Measurements from ENCODE around the gene CACNA1G.

Gene CACNA1G

GRCh38 chr17:50664788-50665458 lies 104.4 kb downstream of the CACNA1G start:
- H3K4me2 ChIP-seq (ENCODE audit: insufficient read depth, low read length) = no peak overlapping the region

GRCh38 chr17:50665838-50666237 lies 105.3 kb downstream of the CACNA1G start:
- H3K4me3 ChIP-seq (ENCODE audit: low read depth in 1 of 2, low read length in 2 of 2) = no peak overlapping the region
- no peak overlapping the region for H2AFZ ChIP-seq (ENCODE audit: low read depth, low read length)
- no peak for TF ChIP-seq EZH2 (IDR thresholded peaks at IDR 0.05; ENCODE audit: borderline replicate concordance, low read depth, low read length, severe bottlenecking)
- TF ChIP-seq CTCF (IDR thresholded peaks at IDR 0.05; ENCODE audit: borderline replicate concordance, extremely low read depth, low read length, poor library complexity, severe bottlenecking) = no peak
- H3K79me2 ChIP-seq (ENCODE audit: insufficient read depth, low read length) = no peaks in the 10 kb centered on the region
- no peaks in the 10 kb centered on the region for H3K9me3 ChIP-seq (ENCODE audit: insufficient read depth, low read length, severe bottlenecking)
- peaks cover 11% of the 10 kb centered on the region for H3K4me1 ChIP-seq (ENCODE audit: insufficient read depth, low read length)
- no peaks in the 10 kb centered on the region for H3K36me3 ChIP-seq (ENCODE audit: insufficient read depth, low read length)
- no peak overlapping the region for H3K9ac ChIP-seq (ENCODE audit: low read depth, low read length)
- H3K27ac ChIP-seq (ENCODE audit: low read length) = no peak overlapping the region
- H3K27me3 ChIP-seq (ENCODE audit: insufficient read depth, low read length, poor library complexity) = no peaks in the 10 kb centered on the region
- DNase-seq (no peak), ATAC-seq (ENCODE audit: insufficient read depth, low read depth) (no peak)
- H3K4me2 ChIP-seq (ENCODE audit: insufficient read depth, low read length) = no peak overlapping the region
- H4K20me1 ChIP-seq (ENCODE audit: insufficient read depth, low read length) = no peaks in the 10 kb centered on the region

More at GRCh38 chr17:50664788-50665458, 104.4 kb downstream of the CACNA1G start:
- Histone ChIP-seq H3K27ac (ENCODE audit: low read length) (no peak overlapping the region), H3K4me1 (ENCODE audit: insufficient read depth, low read length) (peaks cover 11% of the 10 kb centered on the region), H3K9ac (ENCODE audit: low read depth, low read length) (no peak overlapping the region), H3K9me3 (ENCODE audit: insufficient read depth, low read length, severe bottlenecking) (no peaks in the 10 kb centered on the region), H2AFZ (ENCODE audit: low read depth, low read length) (no peak overlapping the region), H3K4me3 (ENCODE audit: low read depth in 1 of 2, low read length in 2 of 2) (no peak overlapping the region), H3K79me2 (ENCODE audit: insufficient read depth, low read length) (no peaks in the 10 kb centered on the region), H3K27me3 (ENCODE audit: insufficient read depth, low read length, poor library complexity) (no peaks in the 10 kb centered on the region), H4K20me1 (ENCODE audit: insufficient read depth, low read length) (no peaks in the 10 kb centered on the region), H3K36me3 (ENCODE audit: insufficient read depth, low read length) (no peaks in the 10 kb centered on the region)
- no peak for DNase-seq
- ATAC-seq (ENCODE audit: insufficient read depth, low read depth) = no peak
- TF ChIP-seq EZH2 (IDR thresholded peaks at IDR 0.05; ENCODE audit: borderline replicate concordance, low read depth, low read length, severe bottlenecking) = no peak

GRCh38 chr17:50666316-50666715 lies 105.8 kb downstream of the CACNA1G start:
- H3K4me2 ChIP-seq (ENCODE audit: insufficient read depth, low read length) = no peak overlapping the region
- H3K27ac ChIP-seq (ENCODE audit: low read length) = no peak overlapping the region
- no peaks in the 10 kb centered on the region for H3K27me3 ChIP-seq (ENCODE audit: insufficient read depth, low read length, poor library complexity)
- no peaks in the 10 kb centered on the region for H3K9me3 ChIP-seq (ENCODE audit: insufficient read depth, low read length, severe bottlenecking)
- no peaks in the 10 kb centered on the region for H3K79me2 ChIP-seq (ENCODE audit: insufficient read depth, low read length)
- no peak for DNase-seq
- no peak overlapping the region for H2AFZ ChIP-seq (ENCODE audit: low read depth, low read length)
- no peaks in the 10 kb centered on the region for H3K36me3 ChIP-seq (ENCODE audit: insufficient read depth, low read length)
- no peak overlapping the region for H3K9ac ChIP-seq (ENCODE audit: low read depth, low read length)
- no peak overlapping the region for H3K4me3 ChIP-seq (ENCODE audit: low read depth in 1 of 2, low read length in 2 of 2)
- no peaks in the 10 kb centered on the region for H4K20me1 ChIP-seq (ENCODE audit: insufficient read depth, low read length)
- ATAC-seq (ENCODE audit: insufficient read depth, low read depth) = no peak
- TF ChIP-seq CTCF (IDR thresholded peaks at IDR 0.05; ENCODE audit: borderline replicate concordance, extremely low read depth, low read length, poor library complexity, severe bottlenecking) = no peak
- TF ChIP-seq EZH2 (IDR thresholded peaks at IDR 0.05; ENCODE audit: borderline replicate concordance, low read depth, low read length, severe bottlenecking) = no peak
- peaks cover 8% of the 10 kb centered on the region for H3K4me1 ChIP-seq (ENCODE audit: insufficient read depth, low read length)

- Histone ChIP-seq H3K36me3 (ENCODE audit: insufficient read depth, low read length) (no peaks in the 10 kb centered on the region), H3K9ac (ENCODE audit: low read depth, low read length) (no peak overlapping the region), H3K79me2 (ENCODE audit: insufficient read depth, low read length) (no peaks in the 10 kb centered on the region), H3K4me1 (ENCODE audit: insufficient read depth, low read length) (no peaks in the 10 kb centered on the region), H3K4me2 (ENCODE audit: insufficient read depth, low read length) (no peak overlapping the region), H3K9me3 (ENCODE audit: insufficient read depth, low read length, severe bottlenecking) (no peaks in the 10 kb centered on the region), H3K27me3 (ENCODE audit: insufficient read depth, low read length, poor library complexity) (no peaks in the 10 kb centered on the region), H4K20me1 (ENCODE audit: insufficient read depth, low read length) (no peaks in the 10 kb centered on the region), H2AFZ (ENCODE audit: low read depth, low read length) (no peak overlapping the region), H3K27ac (ENCODE audit: low read length) (no peak overlapping the region), H3K4me3 (ENCODE audit: low read depth in 1 of 2, low read length in 2 of 2) (no peak overlapping the region)
- DNase-seq (no peak), ATAC-seq (ENCODE audit: insufficient read depth, low read depth) (no peak)
- no peak for TF ChIP-seq CTCF (IDR thresholded peaks at IDR 0.05; ENCODE audit: borderline replicate concordance, extremely low read depth, low read length, poor library complexity, severe bottlenecking)
- TF ChIP-seq EZH2 (IDR thresholded peaks at IDR 0.05; ENCODE audit: borderline replicate concordance, low read depth, low read length, severe bottlenecking) = no peak
These were observed 106.9 kb downstream of the CACNA1G start for GRCh38 chr17:50667259-50668024.
